Smooth muscle cell (in vitro differentiated cells): ENCODE data around the gene RBM17. TPM values are rescaled to one million over a fixed set of nuclear protein-coding genes. Genes with fewer than 3 reads are reported as not detected.

Experiments
- DNase-seq: peaks from one replicate; lab custom pipeline; 2025; ENCODE audit not compliant: unreplicated experiment; lab: John Stamatoyannopoulos, UW
- H2AFZ ChIP-seq: fragments of 200-600 bp; sonication (generic); 2 replicates; pipeline ENCODE4 v1.6.0; 2016; ENCODE audit warnings: antibody characterized with exemption, low read depth, mild to moderate bottlenecking
- H3F3A ChIP-seq: fragments of 200-600 bp; sonication (generic); 2 replicates; pipeline ENCODE4 v1.6.0; 2017; ENCODE audit warnings: antibody characterized with exemption, low read depth
- H3K27ac ChIP-seq: fragments of 200-600 bp; sonication (generic); 2 replicates; pipeline ENCODE4 v1.5.1; 2016; ENCODE audit warnings: low read depth, mild to moderate bottlenecking
- H3K27me3 ChIP-seq: fragments of 200-600 bp; sonication (generic); 2 replicates; pipeline ENCODE4 v1.6.1; 2016; ENCODE audit warnings: low read depth, mild to moderate bottlenecking
- H3K36me3 ChIP-seq: fragments of 200-600 bp; sonication (generic); 2 replicates; pipeline ENCODE4 v1.5.1; 2016; ENCODE audit warnings: low read depth
- H3K4me1 ChIP-seq: fragments of 200-600 bp; sonication (generic); 2 replicates; pipeline ENCODE4 v1.5.1; 2016; ENCODE audit warnings: low read depth
- H3K4me2 ChIP-seq: fragments of 200-600 bp; sonication (generic); 2 replicates; pipeline ENCODE4 v1.6.0; 2016; ENCODE audit warnings: mild to moderate bottlenecking
- H3K4me3 ChIP-seq: fragments of 200-600 bp; sonication (generic); 2 replicates; pipeline ENCODE4 v1.5.1; 2016; ENCODE audit warnings: mild to moderate bottlenecking
- H3K79me2 ChIP-seq: fragments of 200-600 bp; sonication (generic); 2 replicates; pipeline ENCODE4 v1.6.0; 2016; ENCODE audit warnings: low read depth, mild to moderate bottlenecking
- H3K9ac ChIP-seq: fragments of 200-600 bp; sonication (generic); 2 replicates; pipeline ENCODE4 v1.6.0; 2016; ENCODE audit warnings: low read depth
- H3K9me3 ChIP-seq: fragments of 200-600 bp; sonication (generic); replicated peaks from 2 replicates; pipeline ENCODE4 v1.5.1; 2016; ENCODE audit warnings: low read depth
- H4K20me1 ChIP-seq: fragments of 200-600 bp; sonication (generic); 2 replicates; pipeline ENCODE4 v1.6.0; 2016; ENCODE audit warnings: low read depth
- CTCF ChIP-seq: fragments of 200-600 bp; sonication (generic); IDR thresholded peaks from 2 replicates; pipeline ENCODE4 v1.5.1; 2017; ENCODE audit warnings: borderline replicate concordance, mild to moderate bottlenecking, antibody characterized with exemption; ENCODE audit not compliant: insufficient read depth, poor library complexity, severe bottlenecking
- WGBS: methylation state at CpG from one replicate; pipeline ENCODE4 v1.1.7; 2016; ENCODE audit warnings: low lambda C conversion rate; 5-methylcytosine and 5-hydroxymethylcytosine counted together
- polyA plus RNA-seq: library from polyadenylated mRNA; unstranded; fragments of >200 nt; fragmentation: Nextera tagmentation; extraction: Ambion mirVana; gene quantifications from 2 replicates; pipeline ENCODE4 v1.2.1, GENCODE V29; 2016
- total RNA-seq: library from RNA; depleted of rRNA; stranded (reverse); fragments of >200 nt; gene quantifications from 2 replicates; pipeline ENCODE4 v1.2.3, GENCODE V29; 2014

Gene RBM17
- total and polyA plus RNA-seq, 2 experiments from 2014 or later: 20.0 to 68.3 TPM

GRCh38 chr10:6045878-6046772 lies 42.7 kb upstream of the RBM17 start:
- Histone ChIP-seq H3K9ac (no peak overlapping the region), H3K79me2 (no peaks in the 10 kb centered on the region), H2AFZ (no peak overlapping the region), H3K36me3 (no peaks in the 10 kb centered on the region), H3F3A (no peaks in the 10 kb centered on the region), H3K4me3 (no peak overlapping the region), H3K27ac (no peak overlapping the region), H3K4me2 (no peak overlapping the region), H4K20me1 (no peaks in the 10 kb centered on the region), H3K4me1 (no peaks in the 10 kb centered on the region), H3K27me3 (peaks cover 24% of the 10 kb centered on the region), H3K9me3 (no peaks in the 10 kb centered on the region)
- WGBS: 84% methylated on average over 9 of the region's 9 CpGs
- TF ChIP-seq CTCF: no peak
- no peak for DNase-seq

GRCh38 chr10:6046773-6047611 lies 41.8 kb upstream of the RBM17 start:
- H4K20me1 ChIP-seq: no peaks in the 10 kb centered on the region
- WGBS: 88% methylated on average over 14 of the region's 14 CpGs

GRCh38 chr10:6047847-6048246 lies 41.0 kb upstream of the RBM17 start:
- no peak overlapping the region for H3K4me3 ChIP-seq
- peaks cover 28% of the 10 kb centered on the region for H3K27me3 ChIP-seq
- 91% methylated on average over 7 of the region's 7 CpGs for WGBS
- no peaks in the 10 kb centered on the region for H3F3A ChIP-seq
- H3K36me3 ChIP-seq: no peaks in the 10 kb centered on the region
- H3K79me2 ChIP-seq: no peaks in the 10 kb centered on the region
- no peaks in the 10 kb centered on the region for H3K4me1 ChIP-seq
- no peak overlapping the region for H3K9ac ChIP-seq
- TF ChIP-seq CTCF: no peak
- no peaks in the 10 kb centered on the region for H4K20me1 ChIP-seq
- DNase-seq: no peak
- H3K27ac ChIP-seq: no peak overlapping the region
- H2AFZ ChIP-seq: no peak overlapping the region
- no peaks in the 10 kb centered on the region for H3K9me3 ChIP-seq
- no peak overlapping the region for H3K4me2 ChIP-seq

More at GRCh38 chr10:6046773-6047611, 41.8 kb upstream of the RBM17 start:
- no peak overlapping the region for H3K9ac ChIP-seq
- no peak for TF ChIP-seq CTCF
- no peaks in the 10 kb centered on the region for H3K4me1 ChIP-seq
- H3K27me3 ChIP-seq: peaks cover 27% of the 10 kb centered on the region
- DNase-seq: no peak
- H3K4me3 ChIP-seq: no peak overlapping the region
- H3F3A ChIP-seq: no peaks in the 10 kb centered on the region
- H3K27ac ChIP-seq: no peak overlapping the region
- H3K36me3 ChIP-seq: no peaks in the 10 kb centered on the region
- H3K9me3 ChIP-seq: no peaks in the 10 kb centered on the region
- no peak overlapping the region for H3K4me2 ChIP-seq
- H3K79me2 ChIP-seq: no peaks in the 10 kb centered on the region
- no peak overlapping the region for H2AFZ ChIP-seq
